ENCODE data around the gene GBP5.
A peak's percentile ranks its signal among the peaks of the same experiment; 100 is the strongest.
"Not testable (repeated sequence)": the region's sequence is repeated elsewhere in the genome, so short reads cannot be mapped to it uniquely, and the experiment has no call there.

The GBP5 gene, protein sequence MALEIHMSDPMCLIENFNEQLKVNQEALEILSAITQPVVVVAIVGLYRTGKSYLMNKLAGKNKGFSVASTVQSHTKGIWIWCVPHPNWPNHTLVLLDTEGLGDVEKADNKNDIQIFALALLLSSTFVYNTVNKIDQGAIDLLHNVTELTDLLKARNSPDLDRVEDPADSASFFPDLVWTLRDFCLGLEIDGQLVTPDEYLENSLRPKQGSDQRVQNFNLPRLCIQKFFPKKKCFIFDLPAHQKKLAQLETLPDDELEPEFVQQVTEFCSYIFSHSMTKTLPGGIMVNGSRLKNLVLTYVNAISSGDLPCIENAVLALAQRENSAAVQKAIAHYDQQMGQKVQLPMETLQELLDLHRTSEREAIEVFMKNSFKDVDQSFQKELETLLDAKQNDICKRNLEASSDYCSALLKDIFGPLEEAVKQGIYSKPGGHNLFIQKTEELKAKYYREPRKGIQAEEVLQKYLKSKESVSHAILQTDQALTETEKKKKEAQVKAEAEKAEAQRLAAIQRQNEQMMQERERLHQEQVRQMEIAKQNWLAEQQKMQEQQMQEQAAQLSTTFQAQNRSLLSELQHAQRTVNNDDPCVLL

GRCh38 chr1:89272269-89273041 is at the start of gene GBP5:
Gene GBP5 (minus strand): TSS chr1:89272860. CDS start chr1:89269555, 3,305 bp downstream.
- DNase-seq (ENCODE audit: low read depth in 3 of 3) = peak; percentile 24 to 60 (median 52)

DNA sequence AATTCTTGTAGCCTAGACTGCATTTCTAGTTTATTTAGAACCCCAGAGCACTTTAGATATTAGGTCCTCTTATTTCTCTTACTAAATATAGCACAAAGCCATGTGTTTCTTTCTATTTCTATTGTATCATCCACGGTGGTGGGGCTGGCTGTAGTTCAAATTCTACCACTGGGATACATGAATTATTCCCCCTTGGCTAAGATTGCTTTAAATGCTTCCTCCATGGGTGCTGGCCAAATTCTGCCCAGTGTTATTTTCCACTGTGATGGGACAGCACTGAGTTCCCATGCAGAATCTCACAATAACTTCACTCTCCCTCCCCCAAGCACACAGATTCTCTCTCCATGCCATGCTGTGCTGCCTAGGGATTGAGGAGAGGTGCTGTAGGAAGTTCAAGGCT is 49.7 kb upstream of the GBP5 start:
- no peak for DNase-seq (ENCODE audit: low read depth in 3 of 3)

DNA sequence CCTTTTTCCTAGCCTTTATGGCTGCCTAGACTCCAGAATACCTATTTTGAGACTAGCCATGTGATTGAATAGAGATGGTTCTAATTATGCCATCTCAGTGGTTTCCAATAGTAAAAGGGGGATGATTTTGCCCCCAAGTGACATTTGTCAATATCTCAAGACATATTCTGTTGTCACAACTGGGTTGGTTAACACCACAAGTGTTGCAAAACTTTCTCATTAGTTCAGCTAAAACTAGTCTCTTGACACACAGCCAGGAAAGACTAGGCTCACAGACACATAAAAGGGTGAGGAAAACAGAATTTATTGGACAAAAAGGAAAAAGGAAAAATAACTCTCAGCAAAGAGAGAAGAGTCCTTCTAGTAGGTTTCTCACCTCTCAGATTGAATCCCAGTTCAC is 39.9 kb upstream of the GBP5 start:
- no peak for DNase-seq (ENCODE audit: low read depth in 3 of 3)

DNA sequence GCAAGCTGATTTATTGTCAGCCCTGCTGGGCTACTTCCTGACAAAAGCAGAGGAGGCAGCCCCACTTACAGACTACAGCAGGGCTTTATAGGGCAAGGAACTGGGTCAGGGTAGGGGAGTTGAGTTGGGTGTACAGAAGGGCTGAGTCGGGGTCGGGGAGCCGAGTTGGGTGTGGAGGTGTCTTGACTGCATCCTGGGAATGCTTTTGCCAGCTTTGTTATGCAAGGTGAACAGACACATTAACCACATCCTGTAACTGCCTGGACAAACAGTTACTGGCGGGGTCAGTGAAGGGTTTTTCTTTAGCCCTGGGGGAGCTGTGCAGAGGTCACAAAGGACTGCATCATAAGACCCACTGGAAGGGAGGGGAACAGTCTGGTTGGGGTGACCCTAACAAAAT is 39.1 kb upstream of the GBP5 start:
- DNase-seq (ENCODE audit: low read depth in 3 of 3) = no peak

DNA sequence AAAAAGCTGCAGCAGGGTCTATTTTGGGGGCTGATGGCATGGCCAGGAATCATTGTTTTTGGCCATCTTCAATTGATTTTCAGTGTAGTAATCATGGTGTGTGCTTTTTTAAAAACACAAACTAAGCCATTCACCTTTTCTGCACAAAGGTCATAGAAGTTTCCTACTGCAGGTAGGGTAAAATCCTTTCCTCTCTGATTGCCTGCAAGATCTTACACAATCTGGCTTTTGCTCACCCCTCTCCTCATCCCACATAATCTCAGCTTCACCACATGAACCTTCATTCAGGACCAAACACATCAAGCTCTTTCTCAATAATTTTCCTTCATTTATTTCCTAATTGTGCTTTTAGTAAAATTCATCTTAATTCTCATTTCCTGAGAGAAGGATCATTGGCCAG is 38.3 kb upstream of the GBP5 start:
- no peak for DNase-seq (ENCODE audit: low read depth in 3 of 3)

DNA sequence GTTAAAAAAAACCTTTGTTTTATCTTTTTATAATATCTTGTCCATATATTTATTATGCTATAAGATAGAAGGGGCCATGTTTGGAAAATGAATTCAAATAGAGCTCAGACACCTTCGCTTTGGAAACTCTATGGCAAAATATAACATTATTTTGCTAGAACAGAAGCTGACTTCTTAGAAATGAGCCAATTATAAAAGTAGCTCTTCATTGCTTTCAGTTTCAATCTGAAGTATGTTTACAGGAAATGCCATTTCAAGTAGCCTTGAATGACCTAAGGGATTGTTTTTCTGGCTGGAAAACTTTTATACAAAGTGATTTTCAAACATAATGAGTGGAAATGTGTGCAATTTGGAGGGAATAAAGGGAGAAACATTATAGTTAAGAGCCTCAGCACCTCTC is 37.8 kb upstream of the GBP5 start:
- DNase-seq (ENCODE audit: low read depth in 3 of 3) = no peak

DNA sequence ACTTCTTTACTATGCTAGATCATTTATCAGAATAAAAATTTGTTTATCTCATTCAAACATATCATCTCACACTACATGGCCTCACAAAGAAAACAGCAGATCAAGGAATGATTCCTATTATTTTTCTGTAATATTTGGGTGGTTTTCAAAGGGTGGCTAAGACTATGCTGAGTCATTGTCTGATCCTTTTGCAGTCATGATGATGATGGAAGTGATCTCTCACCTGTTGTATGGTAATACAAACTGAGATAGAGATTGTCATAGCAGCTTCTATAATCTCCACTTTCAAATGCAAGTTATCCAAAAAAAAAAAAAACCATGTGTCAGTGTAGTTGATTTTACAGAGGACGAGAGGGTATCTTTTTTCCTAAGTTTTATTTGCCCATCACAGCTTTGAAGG is 37.2 kb upstream of the GBP5 start:
- no peak for DNase-seq (ENCODE audit: low read depth in 3 of 3)

DNA sequence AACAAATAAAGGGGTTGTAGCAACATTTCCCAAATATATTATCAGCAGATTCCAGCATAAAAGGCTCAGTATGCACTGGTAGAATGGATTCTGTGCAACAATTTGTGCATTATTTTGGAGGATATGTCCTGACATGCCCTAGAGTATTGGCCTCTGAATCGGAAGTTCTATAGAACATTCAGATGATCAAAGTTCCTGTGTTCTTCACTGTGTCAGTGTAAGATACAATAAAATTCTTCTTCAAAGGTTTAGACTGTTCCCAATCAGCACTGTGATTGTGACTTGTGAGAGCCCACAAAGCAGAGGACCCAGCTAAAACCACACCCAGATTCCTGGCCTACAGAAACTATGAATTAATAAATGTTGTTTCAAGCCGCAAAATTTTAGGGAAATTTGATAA is 33.6 kb upstream of the GBP5 start:
- DNase-seq (ENCODE audit: low read depth in 3 of 3) = no peak

DNA sequence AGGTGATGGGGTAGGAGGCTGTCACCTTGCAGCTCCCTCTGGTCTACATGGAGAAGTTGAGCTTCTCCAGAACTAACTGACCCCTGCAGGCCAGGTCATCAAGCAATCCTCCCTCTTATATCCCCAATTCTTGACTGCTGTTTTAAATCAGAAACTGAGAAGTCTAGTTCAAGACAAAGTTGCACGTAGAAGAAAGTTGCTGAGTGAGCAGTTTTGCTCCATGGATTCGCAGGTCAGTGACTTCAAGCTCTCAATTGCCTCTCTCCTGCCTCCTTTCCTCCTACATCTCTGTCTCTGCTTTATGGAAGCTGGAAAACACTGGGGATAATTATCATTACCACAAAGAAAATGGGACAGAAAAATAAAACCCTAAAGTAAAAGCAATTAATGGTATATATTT is 32.8 kb upstream of the GBP5 start:
- no peak for DNase-seq (ENCODE audit: low read depth in 3 of 3)

DNA sequence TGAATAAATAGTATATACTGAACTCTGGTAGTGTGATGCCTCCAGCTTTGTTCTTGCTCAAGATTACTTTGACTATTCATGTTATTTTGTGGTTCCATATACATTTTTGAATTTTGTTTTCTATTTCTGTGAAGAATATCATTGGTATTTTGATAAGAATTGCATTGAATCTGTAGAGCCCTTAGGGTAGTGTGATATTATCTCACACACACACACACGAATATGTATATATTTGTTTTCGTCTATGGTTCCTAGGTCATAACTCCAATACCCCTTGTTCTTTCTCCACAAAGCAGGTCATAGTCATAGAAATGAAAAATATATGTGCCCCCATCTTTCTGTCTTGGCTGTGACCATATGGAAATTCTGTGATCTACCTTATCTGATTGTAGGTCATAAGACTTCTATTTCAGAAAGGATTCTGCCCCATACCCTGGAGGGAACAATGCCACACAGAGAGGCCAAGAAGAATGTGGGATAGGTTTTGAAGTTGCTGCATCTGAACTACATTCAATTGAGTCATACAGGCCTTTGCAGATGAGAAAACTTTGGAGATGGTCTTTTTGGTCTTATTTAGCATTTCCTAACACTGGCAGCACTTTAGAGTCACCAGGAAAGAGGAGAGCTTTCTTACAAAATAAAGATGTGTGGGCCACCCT is 32.0 kb upstream of the GBP5 start:
- no peak for DNase-seq (ENCODE audit: low read depth in 3 of 3)

DNA sequence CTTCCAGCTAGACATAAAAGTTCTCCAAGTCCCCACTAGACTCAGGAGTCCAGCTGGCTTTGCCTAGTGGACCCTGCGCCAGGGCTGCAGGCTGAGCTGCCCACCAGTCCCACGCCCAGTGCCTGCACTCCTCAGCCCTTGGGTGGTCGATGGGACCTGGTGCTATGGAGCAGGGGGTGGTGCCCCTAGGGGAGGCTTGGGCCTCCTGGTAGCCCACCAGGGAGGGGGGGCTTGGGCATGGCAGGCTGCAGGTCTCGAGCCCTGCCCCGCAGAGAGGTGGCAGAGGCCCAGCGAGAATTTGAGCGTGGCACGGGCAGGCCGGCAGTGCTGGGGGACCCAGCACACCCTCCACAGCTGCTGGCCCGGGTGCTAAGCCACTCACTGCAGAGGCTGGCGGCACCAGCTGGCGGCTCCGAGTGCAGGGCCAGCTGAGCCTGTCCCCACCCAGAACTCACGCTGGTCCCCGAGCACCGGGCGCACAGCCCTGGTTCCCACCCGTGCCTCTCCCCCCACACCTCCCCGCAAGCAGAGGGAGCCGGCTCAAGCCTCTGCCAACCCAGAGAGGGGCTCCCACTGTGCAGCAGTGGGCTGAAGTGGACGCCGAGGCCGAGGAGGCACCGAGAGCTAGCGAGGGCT is 30.2 kb upstream of the GBP5 start:
- no peak for DNase-seq (ENCODE audit: low read depth in 3 of 3)

GRCh38 chr1:89299739-89300463 is 27.2 kb upstream of the GBP5 start:
- not testable (repeated sequence) for DNase-seq (ENCODE audit: low read depth in 3 of 3)

DNA sequence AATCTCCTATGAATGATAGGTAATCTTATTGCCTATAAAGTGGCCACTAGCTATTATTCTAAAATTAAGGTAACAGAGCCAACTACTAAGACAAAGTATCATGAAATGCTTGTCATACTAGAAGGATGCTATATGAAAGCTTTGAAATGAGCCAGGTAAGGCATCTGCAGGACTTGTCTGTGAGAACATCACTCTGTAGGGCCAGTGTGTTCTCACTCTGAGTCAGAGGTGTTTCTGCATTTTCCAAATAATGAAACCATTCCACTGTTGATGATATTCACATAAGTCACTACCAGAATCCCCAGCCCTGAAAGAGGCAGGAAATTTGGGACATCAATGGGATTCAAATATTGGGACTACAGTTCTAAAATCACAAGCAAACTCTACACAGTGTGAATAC is 25.8 kb upstream of the GBP5 start:
- DNase-seq (ENCODE audit: low read depth in 3 of 3) = no peak

GRCh38 chr1:89295187-89295586 is 22.5 kb upstream of the GBP5 start:
- no peak for DNase-seq (ENCODE audit: low read depth in 3 of 3)

DNA sequence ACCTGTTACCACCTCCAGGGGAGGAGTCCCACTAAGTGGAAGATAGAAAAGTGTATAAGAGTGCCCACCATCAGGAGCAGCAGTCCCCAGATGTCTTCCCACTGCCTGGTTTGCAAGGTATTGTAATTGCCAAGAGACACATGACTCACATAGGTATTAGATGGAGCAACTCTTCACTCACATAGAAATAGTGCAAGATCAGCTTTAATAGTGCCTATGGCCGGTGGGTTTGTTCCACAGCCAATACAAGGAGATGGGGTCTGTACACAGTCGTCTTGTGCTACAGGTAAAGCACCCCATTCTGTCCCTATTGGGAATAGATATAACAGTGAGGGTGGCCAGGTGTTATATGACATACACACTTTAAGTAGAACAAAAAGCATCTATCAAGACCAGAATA is 18.6 kb upstream of the GBP5 start:
- no peak for DNase-seq (ENCODE audit: low read depth in 3 of 3)

- no peak for DNase-seq (ENCODE audit: low read depth in 3 of 3)
These were observed 15.3 kb upstream of the GBP5 start for GRCh38 chr1:89288051-89288340.

DNA sequence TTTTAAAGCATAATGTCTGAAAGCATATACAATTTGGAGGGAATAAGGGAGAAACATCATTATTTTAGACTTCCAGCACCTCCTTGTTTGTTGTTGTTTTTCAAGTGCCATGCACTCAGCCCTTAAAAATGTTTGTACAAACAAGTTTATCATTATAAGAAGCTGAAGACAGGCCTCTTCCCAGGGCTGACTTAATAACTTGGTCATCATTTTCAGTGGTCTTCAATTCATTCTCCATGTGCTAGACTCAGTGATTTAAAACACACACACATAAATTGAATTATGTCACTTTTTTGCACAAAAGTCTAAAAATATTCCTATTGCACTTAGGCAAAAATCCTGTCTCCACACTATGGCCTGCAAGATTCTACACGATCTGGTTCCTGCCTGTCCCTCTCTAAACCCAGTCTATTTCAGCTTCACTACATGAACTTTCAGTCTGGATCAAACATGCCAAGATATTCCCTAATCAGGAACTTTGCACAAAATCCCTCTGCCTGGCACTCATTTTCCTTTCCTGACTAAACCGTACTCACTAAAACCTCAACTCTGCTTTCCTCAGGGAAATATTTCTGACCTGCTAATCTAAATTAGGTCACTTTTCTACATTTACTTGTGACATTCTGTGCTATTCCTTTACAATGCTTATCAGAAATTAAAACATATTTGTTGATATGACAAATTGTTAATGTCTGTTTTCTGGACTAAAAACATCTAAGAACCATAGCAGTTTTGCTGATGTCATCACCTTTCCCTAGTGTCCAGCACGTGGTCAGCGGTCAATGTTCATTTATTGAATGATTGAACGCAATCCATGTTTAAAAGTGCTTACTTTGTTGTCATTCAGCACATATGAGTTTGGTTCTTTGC is 14.8 kb upstream of the GBP5 start:
- no peak for DNase-seq (ENCODE audit: low read depth in 3 of 3)

- DNase-seq (ENCODE audit: low read depth in 3 of 3) = no peak
These were observed 14.0 kb upstream of the GBP5 start for GRCh38 chr1:89286549-89287180.

DNA sequence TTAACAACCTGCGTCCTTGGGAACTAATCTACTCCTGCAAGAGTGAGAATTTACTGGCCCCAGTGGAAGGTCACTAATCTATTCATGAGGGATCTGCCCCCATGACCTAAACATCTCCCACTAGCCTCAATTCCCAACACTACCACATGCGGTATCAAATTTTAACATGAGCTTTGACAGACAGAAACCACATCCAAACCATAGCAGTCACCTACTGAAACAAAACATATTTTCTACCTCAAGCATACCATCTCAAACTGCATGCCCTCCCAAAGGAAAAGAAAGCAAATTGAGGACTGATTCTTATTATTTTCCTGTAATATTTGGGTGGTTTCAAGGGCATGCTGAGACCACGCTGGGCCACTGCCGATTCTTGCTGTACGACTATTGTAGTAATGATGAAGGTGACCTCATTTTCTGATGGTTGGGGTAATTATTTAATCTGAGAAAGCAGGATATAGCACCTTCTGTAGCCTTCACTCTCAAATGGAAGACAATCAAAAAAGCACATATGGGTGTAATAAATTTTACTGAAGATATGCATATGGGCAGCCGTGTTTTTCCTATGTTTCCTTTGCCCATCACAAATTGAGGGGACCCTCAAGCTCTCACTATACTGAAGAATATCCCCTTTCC is 13.2 kb upstream of the GBP5 start:
- DNase-seq (ENCODE audit: low read depth in 3 of 3) = no peak
